K562 (cell line): Measurements from ENCODE around the gene ANXA2.

Source experiments
- ELF4 ChIP-seq: fragments of 450-650 bp; formaldehyde crosslinking; IDR thresholded peaks from 2 replicates; pipeline ENCODE4 v1.4.0; 2022; ENCODE audit warnings: missing genetic modification characterization
- KLF1 ChIP-seq: fragments of 450-650 bp; IDR thresholded peaks from 2 replicates; pipeline ENCODE4 v1.6.1; 2016; ENCODE audit warnings: missing genetic modification characterization, missing compliant biosample characterization
- NFIX ChIP-seq: fragments of 250-450 bp; sonication (Bioruptor Pico); IDR thresholded peaks from 2 replicates; pipeline ENCODE4 v1.4.0; 2020; ENCODE audit warnings: low read depth, mild to moderate bottlenecking, moderate library complexity
- TF ChIP-seq, protein P1 (sequence below), 3 experiments: IDR thresholded peaks in 2 of 3; conservative IDR thresholded peaks in 1 of 3; 2 replicates each; pipeline ENCODE4 v1.5.1; 2011 to 2012; ENCODE audit warnings: low read length in 3 of 3, mild to moderate bottlenecking in 3 of 3, control low read depth in 2 of 3, improper control_type of control experiment in 1 of 3, inconsistent platforms in 1 of 3, low read depth in 1 of 3, mixed read lengths in 1 of 3, moderate library complexity in 1 of 3; ENCODE audit not compliant: insufficient read depth in 2 of 3

DNA sequence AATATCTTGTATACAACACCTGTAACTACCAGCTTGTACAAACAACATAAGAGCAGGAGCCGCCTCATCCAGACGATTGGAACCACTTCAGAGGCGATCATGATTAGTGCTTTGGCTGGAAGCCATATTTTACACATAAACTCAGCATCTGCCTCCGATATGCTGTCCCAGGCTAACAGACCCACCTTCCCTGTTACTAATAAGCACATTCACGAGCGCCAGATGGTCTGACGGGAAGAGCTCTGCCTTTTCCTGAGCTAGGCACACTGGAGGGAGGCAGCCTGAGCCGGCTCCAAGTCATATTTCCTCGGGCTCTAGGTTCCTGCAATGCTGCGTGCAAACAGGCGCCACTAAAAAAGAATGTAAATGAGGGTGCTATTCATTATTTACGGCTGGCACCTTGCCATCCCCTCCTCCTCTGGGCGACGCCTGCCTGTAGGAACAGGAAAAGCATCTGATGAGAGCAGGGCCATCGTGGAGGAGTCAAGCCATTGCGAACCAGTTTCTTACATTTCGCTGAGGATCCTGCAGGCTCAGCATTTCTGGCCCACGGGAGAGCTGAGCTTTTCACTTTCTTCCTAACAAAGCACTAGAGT lies 98.2 kb downstream of the ANXA2 start:
- TF ChIP-seq ELF4 (CRISPR knock-in tag) (no peak), NFIX (CRISPR knock-in tag) (peak; percentile 23; the same call in 1 of the 2 replicates), KLF1 (tag) (no peak)
- TF ChIP-seq, protein P1, sequence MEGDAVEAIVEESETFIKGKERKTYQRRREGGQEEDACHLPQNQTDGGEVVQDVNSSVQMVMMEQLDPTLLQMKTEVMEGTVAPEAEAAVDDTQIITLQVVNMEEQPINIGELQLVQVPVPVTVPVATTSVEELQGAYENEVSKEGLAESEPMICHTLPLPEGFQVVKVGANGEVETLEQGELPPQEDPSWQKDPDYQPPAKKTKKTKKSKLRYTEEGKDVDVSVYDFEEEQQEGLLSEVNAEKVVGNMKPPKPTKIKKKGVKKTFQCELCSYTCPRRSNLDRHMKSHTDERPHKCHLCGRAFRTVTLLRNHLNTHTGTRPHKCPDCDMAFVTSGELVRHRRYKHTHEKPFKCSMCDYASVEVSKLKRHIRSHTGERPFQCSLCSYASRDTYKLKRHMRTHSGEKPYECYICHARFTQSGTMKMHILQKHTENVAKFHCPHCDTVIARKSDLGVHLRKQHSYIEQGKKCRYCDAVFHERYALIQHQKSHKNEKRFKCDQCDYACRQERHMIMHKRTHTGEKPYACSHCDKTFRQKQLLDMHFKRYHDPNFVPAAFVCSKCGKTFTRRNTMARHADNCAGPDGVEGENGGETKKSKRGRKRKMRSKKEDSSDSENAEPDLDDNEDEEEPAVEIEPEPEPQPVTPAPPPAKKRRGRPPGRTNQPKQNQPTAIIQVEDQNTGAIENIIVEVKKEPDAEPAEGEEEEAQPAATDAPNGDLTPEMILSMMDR (IDR thresholded peaks at IDR 0.05 in 2 of 3, conservative IDR thresholded peaks at IDR 0.05 in 1 of 3; ENCODE audit: insufficient read depth in 2 of 3, low read depth in 1 of 3, low read length in 3 of 3): peak in 2 of 3 experiments; percentile 32 to 44; a peak in 2 of 6 replicates
